HepG2 (cell line): ENCODE measurements around the gene CREG1. TPM values are rescaled to one million over a fixed set of nuclear protein-coding genes. Genes with fewer than 3 reads are reported as not detected.

Experiments
- FOXA1 ChIP-seq, 2 experiments: fragments of 450-650 bp in 1 of 2; sonication (generic) in 1 of 2; formaldehyde crosslinking in 1 of 2; IDR thresholded peaks; 2 replicates each; pipeline versions ENCODE4 v1.4.0 to v1.6.1; 2016 to 2020; ENCODE audit warnings: missing genetic modification reagents in 1 of 2
- PRMT3 ChIP-seq: sonication (generic); formaldehyde crosslinking; IDR thresholded peaks from 2 replicates; pipeline ENCODE4 v1.8.1; 2022; ENCODE audit warnings: low read depth, mild to moderate bottlenecking, moderate library complexity, missing genetic modification reagents, borderline replicate concordance
- SIN3B ChIP-seq: fragments of 150-350 bp; IDR thresholded peaks from 2 replicates; pipeline ENCODE4 v1.6.1; 2014; ENCODE audit warnings: low read length
- TBL1XR1 ChIP-seq: fragments of 150-350 bp; IDR thresholded peaks from 2 replicates; pipeline ENCODE4 v1.6.1; 2014; ENCODE audit warnings: borderline replicate concordance, low read length; ENCODE audit not compliant: partially characterized antibody
- TRIM24 ChIP-seq: sonication (generic); formaldehyde crosslinking; IDR thresholded peaks from 2 replicates; pipeline ENCODE4 v1.8.0; 2022; ENCODE audit warnings: mild to moderate bottlenecking, missing genetic modification reagents
- XRCC5 ChIP-seq: fragments of 200-400 bp; formaldehyde crosslinking; optimal IDR thresholded peaks from 2 replicates; pipeline ENCODE3; 2017; ENCODE audit warnings: mild to moderate bottlenecking, low read length
- ZNF160 ChIP-seq: sonication (generic); formaldehyde crosslinking; IDR thresholded peaks from 2 replicates; pipeline ENCODE4 v1.8.0; 2022; ENCODE audit warnings: mild to moderate bottlenecking, inconsistent platforms, missing genetic modification reagents
- ZNF292 ChIP-seq: sonication (generic); formaldehyde crosslinking; IDR thresholded peaks from 2 replicates; pipeline ENCODE4 v1.8.1; 2022; ENCODE audit warnings: mild to moderate bottlenecking, low read depth, missing genetic modification reagents, borderline replicate concordance
- ZNF431 ChIP-seq: sonication (generic); formaldehyde crosslinking; IDR thresholded peaks from 2 replicates; pipeline ENCODE4 v1.9.0; 2022; ENCODE audit warnings: missing genetic modification reagents, low read depth, mild to moderate bottlenecking, borderline replicate concordance
- ZNF552 ChIP-seq: sonication (generic); formaldehyde crosslinking; IDR thresholded peaks from 2 replicates; pipeline ENCODE4 v1.9.0; 2022; ENCODE audit warnings: missing genetic modification reagents, mild to moderate bottlenecking, borderline replicate concordance
- ZSCAN25 ChIP-seq: sonication (generic); formaldehyde crosslinking; IDR thresholded peaks from 2 replicates; pipeline ENCODE4 v1.8.0; 2022; ENCODE audit warnings: mild to moderate bottlenecking, missing genetic modification reagents
- ZZZ3 ChIP-seq: sonication (generic); formaldehyde crosslinking; IDR thresholded peaks from 2 replicates; pipeline ENCODE4 v1.4.0; 2020; ENCODE audit warnings: missing genetic modification reagents, mild to moderate bottlenecking, borderline replicate concordance
- polyA plus RNA-seq, 8 experiments: library from polyadenylated mRNA; depleted of rRNA in 3 of 8; stranded (reverse) in 7 of 8; unstranded in 1 of 8; fragments of >200 nt; fragmentation: Illumina TruSeq in 4 of 8; extraction: Trizol in 4 of 8; gene quantifications; 2 replicates each; pipeline versions ENCODE4 v1.2.1 to v1.2.3, GENCODE V29; 2011 to 2016; ENCODE audit warnings: low read depth in 4 of 8, missing spikeins in 1 of 8, mixed read lengths in 1 of 8; ENCODE audit not compliant: insufficient read depth in 1 of 8
- total RNA-seq, 5 experiments: library from RNA; depleted of rRNA; stranded (reverse); fragments of >200 nt; fragmentation: Illumina TruSeq; extraction: Trizol; gene quantifications; 2 replicates each; pipeline ENCODE4 v1.2.3, GENCODE V29; 2016; ENCODE audit warnings: low read depth in 1 of 5
- TF ChIP-seq, protein P1 (sequence below): sonication (generic); formaldehyde crosslinking; IDR thresholded peaks from 2 replicates; pipeline ENCODE4 v1.4.0; 2020; ENCODE audit warnings: low read depth, missing genetic modification reagents
- TF ChIP-seq, protein P2 (sequence below): sonication (generic); formaldehyde crosslinking; IDR thresholded peaks from 2 replicates; pipeline ENCODE4 v1.4.0; 2020; ENCODE audit warnings: mild to moderate bottlenecking, missing genetic modification reagents, borderline replicate concordance
- TF ChIP-seq, protein P3 (sequence below): sonication (generic); formaldehyde crosslinking; IDR thresholded peaks from 2 replicates; pipeline ENCODE4 v1.5.0; 2020; ENCODE audit warnings: missing genetic modification reagents
- TF ChIP-seq, protein P4 (sequence below), 2 experiments: sonication (generic) in 1 of 2; formaldehyde crosslinking in 1 of 2; IDR thresholded peaks; 2 replicates each; pipeline versions ENCODE4 v1.4.0 to v1.6.1; 2016 to 2020; ENCODE audit warnings: borderline replicate concordance in 1 of 2, low read depth in 1 of 2, mild to moderate bottlenecking in 1 of 2, missing genetic modification reagents in 1 of 2

CREG1 gene
- total and polyA plus RNA-seq, 2 of the 13 experiments (the other 11 are each of a cell fraction or from before 2014, with no cell fraction given) = 31.3 to 33.5 TPM

DNA sequence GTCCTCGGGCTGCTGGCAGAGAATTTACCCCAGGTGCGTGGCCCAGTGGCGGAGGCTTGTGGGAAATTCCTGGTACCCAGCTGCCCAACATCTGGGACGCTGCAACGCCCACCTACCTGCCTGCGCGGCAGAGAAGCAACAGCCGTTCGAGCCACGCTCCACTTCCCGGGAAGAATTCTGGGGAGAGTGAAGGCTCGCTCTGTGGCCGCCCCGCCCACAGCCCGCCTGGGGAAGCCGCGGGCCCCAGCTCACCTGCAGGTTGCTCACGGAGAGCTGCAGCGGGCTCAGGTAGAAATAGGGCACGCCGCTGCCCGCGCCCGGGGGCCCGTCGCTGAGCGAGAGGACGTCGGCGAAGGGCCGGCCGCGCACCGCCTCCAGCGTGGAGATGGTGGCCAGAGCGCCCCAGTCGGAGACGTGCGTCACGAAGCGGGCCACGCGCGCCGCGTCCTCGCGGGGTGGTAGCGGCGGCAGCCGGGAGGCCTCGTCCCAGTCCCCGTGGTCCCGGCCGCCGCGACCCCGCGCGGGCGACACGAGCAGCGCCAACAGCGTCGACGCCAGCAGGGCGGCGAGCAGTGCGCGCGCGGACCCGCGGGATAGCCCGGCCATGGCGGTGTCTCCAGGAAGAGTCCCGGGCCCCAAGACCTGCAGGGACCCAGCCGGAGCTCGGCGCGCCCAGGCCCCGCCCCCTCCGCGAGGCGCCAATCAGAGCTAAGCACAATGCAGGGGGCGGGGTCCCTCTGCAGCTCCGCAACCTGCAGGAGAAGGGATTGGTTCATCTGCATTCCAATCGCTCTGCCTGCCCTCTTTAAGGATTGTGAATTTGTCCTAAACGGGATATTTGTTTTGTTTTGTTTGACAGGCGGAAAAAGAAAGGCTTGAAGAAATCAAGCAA lies at the start of gene CREG1 (continued):
- no peak for TF ChIP-seq TRIM24
- TF ChIP-seq ZNF160 (CRISPR knock-in tag) = no peak
- peak; percentile 86; the same call in 1 of the 2 replicates for TF ChIP-seq ZNF431 (CRISPR knock-in tag)
- TF ChIP-seq, protein P1, sequence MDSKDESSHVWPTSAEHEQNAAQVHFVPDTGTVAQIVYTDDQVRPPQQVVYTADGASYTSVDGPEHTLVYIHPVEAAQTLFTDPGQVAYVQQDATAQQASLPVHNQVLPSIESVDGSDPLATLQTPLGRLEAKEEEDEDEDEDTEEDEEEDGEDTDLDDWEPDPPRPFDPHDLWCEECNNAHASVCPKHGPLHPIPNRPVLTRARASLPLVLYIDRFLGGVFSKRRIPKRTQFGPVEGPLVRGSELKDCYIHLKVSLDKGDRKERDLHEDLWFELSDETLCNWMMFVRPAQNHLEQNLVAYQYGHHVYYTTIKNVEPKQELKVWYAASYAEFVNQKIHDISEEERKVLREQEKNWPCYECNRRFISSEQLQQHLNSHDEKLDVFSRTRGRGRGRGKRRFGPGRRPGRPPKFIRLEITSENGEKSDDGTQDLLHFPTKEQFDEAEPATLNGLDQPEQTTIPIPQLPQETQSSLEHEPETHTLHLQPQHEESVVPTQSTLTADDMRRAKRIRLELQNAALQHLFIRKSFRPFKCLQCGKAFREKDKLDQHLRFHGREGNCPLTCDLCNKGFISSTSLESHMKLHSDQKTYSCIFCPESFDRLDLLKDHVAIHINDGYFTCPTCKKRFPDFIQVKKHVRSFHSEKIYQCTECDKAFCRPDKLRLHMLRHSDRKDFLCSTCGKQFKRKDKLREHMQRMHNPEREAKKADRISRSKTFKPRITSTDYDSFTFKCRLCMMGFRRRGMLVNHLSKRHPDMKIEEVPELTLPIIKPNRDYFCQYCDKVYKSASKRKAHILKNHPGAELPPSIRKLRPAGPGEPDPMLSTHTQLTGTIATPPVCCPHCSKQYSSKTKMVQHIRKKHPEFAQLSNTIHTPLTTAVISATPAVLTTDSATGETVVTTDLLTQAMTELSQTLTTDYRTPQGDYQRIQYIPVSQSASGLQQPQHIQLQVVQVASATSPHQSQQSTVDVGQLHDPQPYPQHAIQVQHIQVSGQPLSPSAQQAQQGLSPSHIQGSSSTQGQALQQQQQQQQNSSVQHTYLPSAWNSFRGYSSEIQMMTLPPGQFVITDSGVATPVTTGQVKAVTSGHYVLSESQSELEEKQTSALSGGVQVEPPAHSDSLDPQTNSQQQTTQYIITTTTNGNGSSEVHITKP (CRISPR knock-in tag) = no peak
- no peak for TF ChIP-seq XRCC5
- TF ChIP-seq SIN3B = no peak
- TF ChIP-seq ZNF552 (CRISPR knock-in tag) = no peak
- TF ChIP-seq FOXA1 (IDR thresholded peaks at IDR 0.05) = no peak
- no peak for TF ChIP-seq FOXA1 (CRISPR knock-in tag; IDR thresholded peaks at IDR 0.05)
- no peak for TF ChIP-seq ZZZ3
- TF ChIP-seq ZNF292 = no peak
- TF ChIP-seq, protein P2, sequence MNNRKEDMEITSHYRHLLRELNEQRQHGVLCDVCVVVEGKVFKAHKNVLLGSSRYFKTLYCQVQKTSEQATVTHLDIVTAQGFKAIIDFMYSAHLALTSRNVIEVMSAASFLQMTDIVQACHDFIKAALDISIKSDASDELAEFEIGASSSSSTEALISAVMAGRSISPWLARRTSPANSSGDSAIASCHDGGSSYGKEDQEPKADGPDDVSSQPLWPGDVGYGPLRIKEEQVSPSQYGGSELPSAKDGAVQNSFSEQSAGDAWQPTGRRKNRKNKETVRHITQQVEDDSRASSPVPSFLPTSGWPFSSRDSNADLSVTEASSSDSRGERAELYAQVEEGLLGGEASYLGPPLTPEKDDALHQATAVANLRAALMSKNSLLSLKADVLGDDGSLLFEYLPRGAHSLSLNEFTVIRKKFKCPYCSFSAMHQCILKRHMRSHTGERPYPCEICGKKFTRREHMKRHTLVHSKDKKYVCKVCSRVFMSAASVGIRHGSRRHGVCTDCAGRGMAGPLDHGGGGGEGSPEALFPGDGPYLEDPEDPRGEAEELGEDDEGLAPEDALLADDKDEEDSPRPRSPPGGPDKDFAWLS (CRISPR knock-in tag) = no peak
- TF ChIP-seq, protein P3, sequence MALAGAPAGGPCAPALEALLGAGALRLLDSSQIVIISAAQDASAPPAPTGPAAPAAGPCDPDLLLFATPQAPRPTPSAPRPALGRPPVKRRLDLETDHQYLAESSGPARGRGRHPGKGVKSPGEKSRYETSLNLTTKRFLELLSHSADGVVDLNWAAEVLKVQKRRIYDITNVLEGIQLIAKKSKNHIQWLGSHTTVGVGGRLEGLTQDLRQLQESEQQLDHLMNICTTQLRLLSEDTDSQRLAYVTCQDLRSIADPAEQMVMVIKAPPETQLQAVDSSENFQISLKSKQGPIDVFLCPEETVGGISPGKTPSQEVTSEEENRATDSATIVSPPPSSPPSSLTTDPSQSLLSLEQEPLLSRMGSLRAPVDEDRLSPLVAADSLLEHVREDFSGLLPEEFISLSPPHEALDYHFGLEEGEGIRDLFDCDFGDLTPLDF = no peak
- no peak for TF ChIP-seq PRMT3 (CRISPR knock-in tag)
- TF ChIP-seq, protein P4, sequence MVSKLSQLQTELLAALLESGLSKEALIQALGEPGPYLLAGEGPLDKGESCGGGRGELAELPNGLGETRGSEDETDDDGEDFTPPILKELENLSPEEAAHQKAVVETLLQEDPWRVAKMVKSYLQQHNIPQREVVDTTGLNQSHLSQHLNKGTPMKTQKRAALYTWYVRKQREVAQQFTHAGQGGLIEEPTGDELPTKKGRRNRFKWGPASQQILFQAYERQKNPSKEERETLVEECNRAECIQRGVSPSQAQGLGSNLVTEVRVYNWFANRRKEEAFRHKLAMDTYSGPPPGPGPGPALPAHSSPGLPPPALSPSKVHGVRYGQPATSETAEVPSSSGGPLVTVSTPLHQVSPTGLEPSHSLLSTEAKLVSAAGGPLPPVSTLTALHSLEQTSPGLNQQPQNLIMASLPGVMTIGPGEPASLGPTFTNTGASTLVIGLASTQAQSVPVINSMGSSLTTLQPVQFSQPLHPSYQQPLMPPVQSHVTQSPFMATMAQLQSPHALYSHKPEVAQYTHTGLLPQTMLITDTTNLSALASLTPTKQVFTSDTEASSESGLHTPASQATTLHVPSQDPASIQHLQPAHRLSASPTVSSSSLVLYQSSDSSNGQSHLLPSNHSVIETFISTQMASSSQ (IDR thresholded peaks at IDR 0.05; ENCODE audit: low read depth) = no peak
- TF ChIP-seq, protein P4 (CRISPR knock-in tag; IDR thresholded peaks at IDR 0.05; ENCODE audit: borderline replicate concordance) = no peak
- 0 out of 2 replicates have a peak, but pooled peaks have one; percentile 30 for TF ChIP-seq ZSCAN25 (CRISPR knock-in tag)
- TF ChIP-seq TBL1XR1 = no peak
